CD4-positive, alpha-beta T cell (primary cell): ENCODE data around the gene C19orf67. TPM values are rescaled to one million over a fixed set of nuclear protein-coding genes. Genes with fewer than 3 reads are reported as not detected.
A peak's percentile ranks its signal among the peaks of the same experiment; 100 is the strongest.

Source experiments
- ATAC-seq: fragments of 200-7000 bp; cut with Tn5 transposase; one replicate; pipeline ENCODE4 v1.10.0; 2022; ENCODE audit warnings: mild to moderate bottlenecking; ENCODE audit not compliant: poor library complexity
- CTCF ChIA-PET: fragments of 350-600 bp; sonication (Branson Sonifier 250); formaldehyde crosslinking; loops from one replicate; lab custom pipeline; 2021; ENCODE audit warnings: antibody characterized with exemption, inconsistent platforms; lab: Charles Lee
- POLR2A ChIA-PET: fragments of 350-600 bp; sonication (Branson Sonifier 250); formaldehyde crosslinking; loops from one replicate; lab custom pipeline; 2021; ENCODE audit warnings: antibody characterized with exemption, inconsistent platforms; lab: Charles Lee
- DNase-seq, 14 experiments: peaks; one replicate each; pipeline ENCODE4 v3.0.0-alpha.2; 2013 to 2020; ENCODE audit warnings: mixed read lengths in 2 of 14
- H3K27ac ChIP-seq, 2 donors: one replicate each; pipeline versions ENCODE4 v1.5.1 to v1.7.0; 2013; ENCODE audit warnings: low read length in 2 of 2, low read depth in 1 of 2, mild to moderate bottlenecking in 1 of 2
- H3K27me3 ChIP-seq, 2 experiments: 1 replicate in 1 of 2; 2 replicates in 1 of 2; pipeline versions ENCODE4 v1.6.1 to v1.7.0; 2013; ENCODE audit warnings: low read length in 2 of 2, control low read depth in 1 of 2, mild to moderate bottlenecking in 1 of 2, moderate library complexity in 1 of 2; ENCODE audit not compliant: insufficient read depth in 2 of 2, control insufficient read depth in 1 of 2
- H3K36me3 ChIP-seq: one replicate; pipeline ENCODE4 v1.6.1; 2013; ENCODE audit warnings: low read length, control low read depth; ENCODE audit not compliant: insufficient read depth
- H3K4me1 ChIP-seq: one replicate; pipeline ENCODE4 v1.6.1; 2013; ENCODE audit warnings: low read length, control low read depth; ENCODE audit not compliant: insufficient read depth
- H3K4me3 ChIP-seq: one replicate; pipeline ENCODE4 v1.5.1; 2013; ENCODE audit warnings: mild to moderate bottlenecking, low read length, moderate library complexity
- H3K9me3 ChIP-seq, 2 experiments: 1 replicate in 1 of 2; 2 replicates in 1 of 2; pipeline versions ENCODE4 v1.6.1 to v1.7.0; 2013; ENCODE audit warnings: low read length in 2 of 2, mild to moderate bottlenecking in 2 of 2, control low read depth in 1 of 2, moderate library complexity in 1 of 2; ENCODE audit not compliant: control insufficient read depth in 1 of 2, insufficient read depth in 1 of 2
- H3K27ac Mint-ChIP-seq: one replicate; pipeline ENCODE4 v1.8.0; 2020; ENCODE audit warnings: mixed read lengths
- H3K27me3 Mint-ChIP-seq: one replicate; pipeline ENCODE4 v1.8.0; 2021; ENCODE audit warnings: mixed read lengths
- H3K36me3 Mint-ChIP-seq: one replicate; pipeline ENCODE4 v1.8.0; 2021; ENCODE audit warnings: low read depth, mixed read lengths
- H3K4me1 Mint-ChIP-seq: one replicate; pipeline ENCODE4 v1.8.0; 2021; ENCODE audit warnings: low read depth, mixed read lengths
- H3K4me3 Mint-ChIP-seq: one replicate; pipeline ENCODE4 v1.8.0; 2020; ENCODE audit warnings: mild to moderate bottlenecking, mixed read lengths
- H3K9me3 Mint-ChIP-seq: one replicate; pipeline ENCODE4 v1.8.0; 2020; ENCODE audit warnings: mixed read lengths
- CTCF ChIP-seq: fragments of 200-600 bp; IDR thresholded peaks from one replicate; pipeline ENCODE4 v1.8.0; 2022; ENCODE audit warnings: antibody characterized with exemption, mild to moderate bottlenecking
- intact Hi-C, 2 experiments: fragments of 100-400 bp; cut with DNase I in 1 of 2; cut with micrococcal nuclease in 1 of 2; formaldehyde crosslinking; loops; one replicate each; pipeline versions ENCODE4 v1.15.1 to v1.9.0; 2023 to 2025; cut with DNase I, micrococcal nuclease
- total RNA-seq, 174 experiments: library from RNA in 2 of 174; stranded (reverse) in 2 of 174; gene quantifications; one replicate each; pipeline ENCODE4 v1.2.3 and lab custom pipeline; 2021 to 2026

Gene C19orf67
- total RNA-seq, 2 experiments from 2014 or later: not detected

GRCh38 chr19:14116525-14116917 lies 30.9 kb upstream of the C19orf67 start:
- H3K36me3 Mint-ChIP-seq: peaks cover 13% of the 10 kb centered on the region
- Histone ChIP-seq H3K4me1 (peaks cover 70% of the 10 kb centered on the region), H3K27me3 (no peaks in the 10 kb centered on the region), H3K4me3 (peak overlapping the region; percentile 86), H3K27ac (no peak overlapping the region), H3K36me3 (no peaks in the 10 kb centered on the region), H3K9me3 (no peaks in the 10 kb centered on the region)
- peak overlapping the region; percentile 68 for H3K27ac Mint-ChIP-seq
- H3K27me3 Mint-ChIP-seq: no peaks in the 10 kb centered on the region
- ChIA-PET CTCF (interaction anchor here (4.2 kb wide), 1 partner anchor 20 kb away, joined by 18 read pairs; the partner anchor contains the start of gene ASF1B), POLR2A (interaction anchor here (0.9 to 3.0 kb wide), 3 partner anchors 20 to 36 kb away, joined by 3 to 16 read pairs (median 13); partner anchors contain the start of gene ASF1B)
- DNase-seq (no peak), ATAC-seq (no peak)
- H3K4me3 Mint-ChIP-seq: peak overlapping the region; percentile 93
- peaks cover 62% of the 10 kb centered on the region for H3K4me1 Mint-ChIP-seq
- no peaks in the 10 kb centered on the region for H3K9me3 Mint-ChIP-seq
- TF ChIP-seq CTCF: no peak
- intact Hi-C loops: loop anchor here (5.0 kb wide), 2 partner anchors 34 to 44 kb away; partner anchors contain the start of gene MISP3 (in 1 of the 2)

GRCh38 chr19:14115756-14116155 lies 30.2 kb upstream of the C19orf67 start:
- peaks cover 74% of the 10 kb centered on the region for H3K4me1 ChIP-seq
- H3K27me3 Mint-ChIP-seq: no peaks in the 10 kb centered on the region
- H3K4me3 ChIP-seq: no peak overlapping the region

DNA sequence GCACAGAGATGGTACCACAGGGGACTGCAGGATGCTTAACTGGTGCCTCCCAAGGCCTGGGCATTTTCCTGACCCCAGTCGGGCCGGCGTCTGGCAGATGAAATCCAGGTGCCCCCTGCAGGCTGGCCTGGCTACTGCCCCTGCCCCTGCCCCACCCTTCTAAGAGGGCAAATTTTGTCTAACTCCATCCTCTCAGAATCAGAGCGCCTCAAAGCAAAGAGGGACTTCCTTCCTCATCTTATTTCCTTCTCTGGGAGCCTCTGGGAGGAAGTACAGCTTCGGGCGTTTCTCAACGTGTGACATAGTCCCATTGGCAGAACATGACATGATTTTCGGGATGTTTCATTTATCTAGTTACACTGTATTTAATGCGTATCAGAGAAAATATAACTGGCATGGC lies 29.3 kb upstream of the C19orf67 start:
- no peaks in the 10 kb centered on the region for H3K9me3 ChIP-seq
- peak overlapping the region; percentile 36 for H3K27ac Mint-ChIP-seq
- H3K36me3 Mint-ChIP-seq: peaks cover 13% of the 10 kb centered on the region
- ChIA-PET POLR2A (interaction anchor here (1.2 to 3.0 kb wide), 2 partner anchors 21 kb away, joined by 3 to 16 read pairs; partner anchors contain the start of gene ASF1B), CTCF (interaction anchor here (0.8 to 4.2 kb wide), 6 partner anchors 22 to 56 kb away, joined by 3 to 18 read pairs (median 3); partner anchors contain the start of genes ASF1B and MISP3)
- H3K4me3 ChIP-seq: no peak overlapping the region
- H3K36me3 ChIP-seq: no peaks in the 10 kb centered on the region
- H3K4me1 Mint-ChIP-seq: peaks cover 69% of the 10 kb centered on the region
- TF ChIP-seq CTCF: peak; percentile 8
- no peaks in the 10 kb centered on the region for H3K27me3 Mint-ChIP-seq
- ATAC-seq (no peak), DNase-seq (peak in 11 of 14 experiments; percentile 22 to 74 (median 49))
- no peaks in the 10 kb centered on the region for H3K9me3 Mint-ChIP-seq
- peaks cover 77% of the 10 kb centered on the region for H3K4me1 ChIP-seq
- intact Hi-C loops: loop anchor here (2.0 to 5.0 kb wide), 3 partner anchors 22 to 43 kb away; partner anchors contain the start of gene MISP3 (in 1 of the 2)
- no peak overlapping the region for H3K27ac ChIP-seq
- H3K4me3 Mint-ChIP-seq: peak overlapping the region; percentile 84
- H3K27me3 ChIP-seq: no peaks in the 10 kb centered on the region

More at GRCh38 chr19:14115756-14116155, 30.2 kb upstream of the C19orf67 start:
- no peak for ATAC-seq
- Mint-ChIP-seq H3K36me3 (peaks cover 13% of the 10 kb centered on the region), H3K27ac (peak overlapping the region; percentile 68), H3K4me3 (peak overlapping the region; percentile 93), H3K9me3 (no peaks in the 10 kb centered on the region), H3K4me1 (peaks cover 64% of the 10 kb centered on the region)
- Histone ChIP-seq H3K9me3 (no peaks in the 10 kb centered on the region), H3K36me3 (no peaks in the 10 kb centered on the region), H3K27me3 (no peaks in the 10 kb centered on the region), H3K27ac (no peak overlapping the region)
- CTCF ChIA-PET: interaction anchor here (1.2 to 4.2 kb wide), 2 partner anchors 21 to 44 kb away, joined by 3 to 18 read pairs; partner anchors contain the start of genes ASF1B and MISP3
- intact Hi-C loops: loop anchor here (2.0 to 5.0 kb wide), 3 partner anchors 23 to 43 kb away; partner anchors contain the start of gene MISP3 (in 1 of the 2)
- POLR2A ChIA-PET: interaction anchor here (0.9 to 3.0 kb wide), 3 partner anchors 20 to 35 kb away, joined by 3 to 16 read pairs (median 3); partner anchors contain the start of gene ASF1B
- no peak for DNase-seq
- no peak for TF ChIP-seq CTCF
